GM21576 (cell line): ENCODE results near the gene CD1E.
A peak's percentile ranks its signal among the peaks of the same experiment; 100 is the strongest.
"Not testable (repeated sequence)": the region's sequence is repeated elsewhere in the genome, so short reads cannot be mapped to it uniquely, and the experiment has no call there.

ENCODE experiments used
- ATAC-seq: cut with Tn5 transposase; IDR thresholded peaks from one replicate; pipeline ENCODE4 v1.9.1; 2021; ENCODE audit warnings: mild to moderate bottlenecking, moderate library complexity; ENCODE audit not compliant: unreplicated experiment

Gene CD1E

GRCh38 chr1:158357441-158357840 lies 3.7 kb downstream of the CD1E start:
- ATAC-seq = no peak

DNA sequence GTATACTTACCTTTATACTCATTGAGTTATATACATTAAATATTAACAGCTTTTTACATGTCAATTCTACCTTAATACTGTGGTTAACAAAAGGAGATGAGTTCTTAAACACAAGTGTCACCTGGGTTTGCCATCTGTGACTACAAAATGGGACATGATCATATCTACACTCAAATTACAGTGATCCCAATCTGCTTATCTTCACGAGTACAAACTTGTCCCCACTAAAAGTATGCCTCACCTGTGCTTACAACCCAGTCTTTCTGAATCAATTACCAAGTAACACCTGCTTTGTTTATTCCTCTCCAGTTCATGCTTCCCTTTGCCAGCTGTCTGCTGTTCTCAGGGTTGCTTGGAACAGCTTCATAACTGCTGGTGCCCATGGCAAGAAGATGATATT lies 8.8 kb downstream of the CD1E start:
- no peak for ATAC-seq

DNA sequence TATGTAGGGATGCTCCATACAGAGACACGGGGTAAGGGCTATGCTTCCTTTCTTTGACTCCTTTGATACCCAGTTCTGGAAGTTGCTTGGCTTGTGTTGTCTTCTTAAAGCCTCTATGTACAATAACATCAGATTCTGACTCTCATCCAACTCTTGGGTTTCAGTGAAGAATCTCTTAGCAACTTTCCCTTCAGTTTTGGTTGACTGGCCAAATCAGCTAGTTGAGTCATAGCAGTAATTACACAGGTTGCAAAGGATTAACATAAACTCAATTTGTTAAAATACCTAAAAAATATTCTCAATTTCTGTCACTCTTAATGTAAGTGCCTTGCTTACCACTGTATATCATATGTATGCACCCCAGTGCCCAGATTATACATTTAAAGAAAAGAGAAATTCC lies 9.2 kb downstream of the CD1E start:
- no peak for ATAC-seq

DNA sequence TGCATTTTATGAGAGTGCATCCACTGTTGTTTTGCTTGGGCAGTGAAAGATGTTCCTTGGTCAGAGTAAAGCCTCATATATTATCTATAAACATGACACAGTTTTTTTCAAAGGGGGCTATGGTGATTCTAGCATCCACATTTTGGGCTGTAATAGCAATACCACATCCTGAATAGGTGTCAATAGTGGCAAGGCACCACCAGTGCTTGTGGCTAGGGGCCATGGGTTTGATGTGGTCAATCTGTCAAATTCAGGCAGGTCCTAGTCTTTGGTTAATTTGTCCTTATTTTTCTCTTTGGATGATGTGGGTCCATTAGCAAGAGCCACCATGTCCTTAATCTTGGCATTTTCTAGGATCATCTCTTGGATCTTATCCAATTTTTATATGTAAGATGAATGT lies 13.1 kb downstream of the CD1E start:
- ATAC-seq = no peak

DNA sequence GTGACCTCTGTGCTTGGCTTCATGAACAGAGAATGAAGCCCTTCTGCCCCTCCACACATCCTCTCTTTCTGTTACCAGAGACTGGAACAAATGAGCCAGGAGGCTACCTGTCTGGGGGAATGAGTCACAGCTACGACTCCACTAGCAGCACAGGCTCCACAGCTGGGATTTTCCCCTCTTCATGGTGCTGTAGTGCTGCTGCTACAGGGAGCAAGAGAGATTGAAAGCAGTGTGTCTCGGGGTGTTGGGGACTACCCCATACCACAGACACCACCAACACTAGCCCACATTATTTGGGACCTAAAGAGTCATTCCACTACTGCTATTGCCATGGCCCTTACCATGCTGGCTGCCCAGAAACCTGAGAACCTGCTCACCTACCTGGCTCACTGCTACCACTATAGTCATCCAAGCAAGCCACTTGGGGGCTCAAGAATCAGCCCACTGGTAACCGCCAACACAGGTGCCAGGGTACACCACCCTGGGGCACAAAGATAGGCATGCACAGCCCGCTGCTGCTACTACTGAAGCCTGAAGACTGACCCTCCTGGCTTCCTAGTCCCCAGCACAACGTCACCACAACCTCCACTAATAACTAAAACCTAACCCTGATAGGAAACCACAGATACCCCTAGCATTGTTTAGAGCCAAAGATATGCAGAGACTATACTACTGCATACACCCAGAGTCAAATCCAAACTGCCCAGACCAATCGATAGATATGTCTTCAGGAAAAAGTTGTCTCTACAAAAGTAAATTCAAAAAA lies 17.7 kb downstream of the CD1E start:
- ATAC-seq = peak; percentile 94

DNA sequence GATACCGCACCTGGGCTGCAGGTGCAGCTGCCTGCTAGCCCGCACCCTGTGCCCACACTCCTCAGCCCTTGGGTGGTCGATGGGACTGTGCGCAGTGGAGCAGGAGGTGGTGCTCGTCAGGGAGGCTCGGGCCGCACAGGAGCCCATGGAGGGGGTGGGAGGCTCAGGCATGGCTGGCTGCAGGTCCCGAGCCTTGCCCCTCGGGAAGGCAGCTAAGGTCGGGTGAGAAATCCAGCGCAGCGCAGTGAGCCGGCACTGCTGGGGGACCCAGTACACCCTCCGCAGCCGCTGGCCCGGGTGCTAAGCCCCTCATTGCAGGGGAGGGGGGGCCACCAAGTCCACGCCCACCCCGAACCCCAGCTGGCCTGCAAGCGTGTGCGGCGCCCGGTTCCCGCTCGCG lies 20.4 kb downstream of the CD1E start:
- ATAC-seq = not testable (repeated sequence)

GRCh38 chr1:158374860-158375259 lies 21.2 kb downstream of the CD1E start:
- ATAC-seq = no peak

GRCh38 chr1:158390331-158390730 lies 36.6 kb downstream of the CD1E start:
- ATAC-seq = no peak

DNA sequence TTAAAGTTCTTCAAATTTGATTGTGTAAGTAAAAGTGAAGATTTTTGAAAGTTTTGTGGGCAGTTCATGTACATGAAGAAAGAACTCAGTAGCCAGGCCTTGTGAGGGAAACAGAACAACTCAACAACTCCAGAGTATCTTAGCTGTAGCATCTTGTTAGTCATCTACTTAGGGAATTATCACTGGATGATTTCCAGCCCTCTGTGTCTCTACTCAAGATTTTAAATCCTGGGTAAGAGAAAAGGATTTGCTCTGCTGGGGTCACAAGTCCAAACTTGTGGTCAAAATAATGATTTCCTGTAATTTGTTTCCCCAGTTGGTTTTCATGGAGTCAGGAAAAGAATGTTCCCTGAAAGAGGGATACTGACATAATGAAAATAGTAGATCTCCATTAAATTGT lies 37.4 kb downstream of the CD1E start:
- ATAC-seq = no peak

GRCh38 chr1:158393476-158393875 lies 39.8 kb downstream of the CD1E start:
- ATAC-seq = no peak

- no peak for ATAC-seq
These were observed 43.0 kb downstream of the CD1E start for GRCh38 chr1:158396646-158397045.

GRCh38 chr1:158398818-158399514 lies 45.3 kb downstream of the CD1E start, which contains the start of gene OR10T2:
OR10T2 (minus strand) TSS chr1:158399466; CDS start chr1:158399466, 0 bp downstream.
- ATAC-seq = no peak

- ATAC-seq = no peak
These were observed 47.2 kb downstream of the CD1E start for GRCh38 chr1:158400871-158401270.

DNA sequence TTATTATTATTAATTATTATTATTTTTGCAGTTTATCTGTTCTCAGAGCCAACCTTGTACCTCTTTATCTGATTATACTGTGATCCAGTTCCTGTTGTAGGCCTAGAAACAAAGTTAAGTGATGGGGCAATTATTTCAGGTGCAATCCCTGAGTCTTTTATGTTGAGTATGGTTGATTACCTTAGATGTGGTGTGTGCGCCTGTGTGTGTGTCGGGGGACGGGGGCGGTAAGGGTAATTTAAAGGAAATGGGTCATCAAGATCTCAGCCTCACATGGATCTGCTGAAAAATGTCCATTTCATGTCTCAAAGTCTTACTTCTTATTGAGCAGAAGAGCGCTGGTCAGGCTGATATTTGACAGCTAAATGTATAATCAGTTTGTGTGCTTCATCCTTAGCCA lies 53.4 kb downstream of the CD1E start:
- no peak for ATAC-seq
